Anterior cingulate cortex (tissue), 58 donors: ENCODE results near the gene GRM5.
"Not testable (repeated sequence)": the region's sequence is repeated elsewhere in the genome, so short reads cannot be mapped to it uniquely, and the experiment has no call there.

Experiments used
- DNase-seq, 58 donors: peaks; one replicate each; lab custom pipeline; 2025; lab: John Stamatoyannopoulos, UW

The GRM5 gene

DNA sequence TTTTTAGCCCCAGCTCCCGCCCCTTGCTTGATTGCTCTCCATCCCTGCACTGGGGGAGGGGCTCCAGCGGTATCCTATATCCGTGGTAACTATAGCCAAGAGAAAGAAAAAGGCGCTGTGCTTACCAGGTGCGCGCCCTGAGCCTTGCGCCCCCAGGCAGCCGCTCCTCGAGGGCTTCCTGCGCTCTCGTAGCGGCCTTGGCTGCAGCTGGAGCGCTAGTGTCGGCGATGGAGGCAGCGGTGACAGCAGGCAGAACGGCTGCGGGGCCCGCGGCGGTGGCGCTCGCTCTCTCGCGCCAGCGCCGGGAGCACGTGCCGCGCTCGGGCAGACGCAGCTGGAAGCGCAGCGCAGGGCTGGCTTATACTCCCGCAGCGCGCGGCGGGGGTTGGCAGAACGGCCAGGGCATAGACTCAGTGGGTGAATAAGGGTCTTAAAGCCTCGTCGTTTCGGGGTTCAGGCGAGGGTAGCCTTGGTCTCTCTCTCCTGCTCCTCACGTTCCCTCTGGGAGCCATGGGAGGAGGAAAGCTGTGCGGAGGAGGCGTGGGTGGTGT lies at the start of gene GRM5:
GRM5 (minus strand) TSS at position 332 of the 551 bp plus-strand sequence. CDS start 18,110 bp downstream, outside the sequence.
- DNase-seq: peak in 28 of 58 donors; percentile 3 to 78 (median 26)

DNA sequence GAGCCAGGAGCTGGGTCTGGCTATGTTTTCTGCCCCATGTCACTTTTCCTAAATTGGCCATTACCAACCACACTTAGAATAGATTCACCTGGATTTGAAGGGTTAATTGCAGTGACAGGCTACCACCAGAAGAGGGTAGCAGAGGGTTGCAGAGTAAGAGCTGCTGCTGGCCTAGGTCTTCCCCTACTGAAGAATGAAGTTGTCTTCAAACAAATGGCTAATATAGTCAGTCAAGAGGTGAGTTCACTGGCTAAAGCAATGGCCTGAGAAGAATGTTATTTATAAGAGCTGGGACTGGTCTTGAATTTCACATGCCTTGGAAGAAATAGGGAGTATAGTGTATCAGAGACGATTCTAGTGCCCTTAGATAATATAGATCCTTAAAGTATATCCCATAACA lies 32.2 kb upstream of the GRM5 start:
- peak in 8 of 58 donors; percentile 0 to 3 (median 2) for DNase-seq

DNA sequence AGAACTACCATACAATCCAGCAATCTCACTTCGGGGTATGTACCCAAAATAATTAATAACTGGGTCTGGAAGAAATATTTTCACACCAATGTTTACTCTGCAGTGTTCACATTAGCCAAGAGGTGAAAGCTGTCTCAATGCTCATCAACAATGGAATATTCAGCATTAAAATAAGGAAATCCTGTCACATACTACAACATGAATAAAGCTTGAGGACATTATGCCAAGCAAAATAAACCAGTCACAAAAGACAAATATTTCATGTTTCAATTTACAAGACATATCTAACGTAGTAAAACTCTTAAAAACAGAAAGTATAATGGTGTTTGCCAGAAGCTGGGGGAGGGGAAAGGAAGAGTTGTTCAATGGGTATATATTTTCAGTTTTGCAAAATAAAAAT lies 28.0 kb upstream of the GRM5 start:
- DNase-seq: not testable (repeated sequence)

DNA sequence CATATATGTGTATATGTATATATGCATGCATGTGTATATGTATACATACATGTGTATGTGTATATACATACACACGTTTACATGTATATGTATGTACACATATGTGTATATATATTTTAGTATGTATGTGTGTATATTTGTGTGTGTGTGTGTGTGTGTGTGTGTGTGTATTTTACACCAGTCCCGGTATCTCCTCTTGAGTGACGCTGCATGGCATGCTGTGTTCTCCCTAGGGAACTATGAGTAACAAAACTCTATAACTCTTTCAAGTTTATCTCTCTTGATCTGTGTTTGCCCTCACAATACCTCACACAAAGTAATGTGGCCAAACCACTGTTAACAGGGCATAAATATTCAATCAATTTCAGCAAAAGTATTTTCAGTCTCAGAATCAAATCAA lies 19.2 kb upstream of the GRM5 start:
- not testable (repeated sequence) for DNase-seq

DNA sequence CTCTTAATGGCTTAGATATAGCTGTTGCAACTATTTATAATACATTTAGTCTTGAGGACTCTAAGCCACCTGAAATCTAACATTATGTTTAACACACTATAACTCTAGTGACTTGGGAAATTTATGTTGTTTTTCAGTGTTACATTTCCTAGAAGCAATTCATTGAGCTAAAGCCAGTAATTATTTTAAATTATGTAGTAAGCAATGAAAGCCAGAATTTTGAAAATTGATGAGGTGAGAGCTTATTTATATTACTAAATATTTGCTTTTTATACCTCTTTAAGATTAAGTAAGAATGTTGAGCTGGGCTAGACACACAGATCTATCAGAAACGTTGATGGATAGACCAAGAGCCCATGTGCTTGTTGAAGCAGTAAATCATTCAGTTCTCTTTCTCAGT lies 5.1 kb upstream of the GRM5 start:
- not testable (repeated sequence) for DNase-seq

DNA sequence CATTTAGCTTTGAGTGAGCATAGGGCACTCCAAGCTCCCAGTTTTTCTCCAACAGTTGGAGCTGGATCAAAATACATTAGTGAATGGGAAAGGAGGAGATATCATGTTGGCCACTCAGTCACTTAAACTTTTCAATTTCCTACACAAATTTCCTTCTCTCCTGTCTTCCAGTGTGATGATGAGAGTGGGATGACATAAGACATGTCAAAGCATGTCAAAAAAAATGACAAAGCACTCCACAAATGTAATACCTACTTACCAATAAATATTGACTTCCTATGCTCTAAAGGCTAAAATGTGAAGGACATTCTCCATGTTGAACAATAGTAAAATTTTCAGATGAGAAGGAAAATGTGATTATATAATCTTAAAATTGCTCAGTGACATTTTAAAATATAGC lies 1.5 kb upstream of the GRM5 start:
- DNase-seq: no peak

DNA sequence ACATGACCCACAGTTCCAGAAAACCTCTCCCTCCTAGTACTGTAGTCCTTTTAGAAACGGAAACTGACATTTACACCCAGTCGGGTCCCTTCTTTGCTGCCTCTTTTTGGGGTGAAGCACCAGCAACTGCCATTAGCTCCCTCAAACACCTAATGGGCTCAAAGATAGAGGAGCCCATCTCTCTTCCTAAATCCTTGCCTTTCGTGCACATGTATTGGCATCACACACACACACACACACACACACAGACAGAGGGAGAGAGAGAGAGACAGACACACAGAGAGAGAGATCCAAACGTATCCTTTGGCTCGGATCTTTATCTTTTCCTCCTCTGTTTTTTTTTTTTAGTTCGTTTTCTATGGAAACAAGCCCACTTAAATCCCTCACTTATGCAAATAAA lies 716 bp downstream of the GRM5 start:
- peak in 4 of 58 donors; percentile 0 to 14 (median 8) for DNase-seq

DNA sequence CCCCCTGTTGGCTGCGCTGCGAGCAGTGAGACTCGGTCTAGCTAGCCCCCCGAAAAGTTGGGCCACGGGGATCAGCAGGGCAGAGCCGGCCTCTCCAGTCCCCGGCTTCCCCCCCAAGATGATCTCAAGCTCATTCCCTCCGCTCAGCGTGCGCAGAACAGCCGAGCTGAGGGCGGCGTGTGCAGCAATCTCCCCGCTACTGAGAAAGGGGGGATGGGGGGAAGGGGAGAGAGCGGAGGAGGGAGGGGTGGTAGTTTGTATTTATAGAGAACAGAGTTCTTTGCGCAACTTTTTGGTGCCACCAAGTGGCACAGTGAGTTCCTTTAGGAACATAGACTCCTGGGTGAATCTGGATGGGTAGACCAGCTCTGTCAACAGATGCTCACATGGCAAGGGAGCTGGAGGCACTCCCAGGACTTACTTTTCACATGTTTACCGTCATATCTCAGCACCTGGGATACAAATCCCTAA lies 2.3 kb downstream of the GRM5 start:
- DNase-seq: peak in 32 of 58 donors; percentile 1 to 70 (median 32)

DNA sequence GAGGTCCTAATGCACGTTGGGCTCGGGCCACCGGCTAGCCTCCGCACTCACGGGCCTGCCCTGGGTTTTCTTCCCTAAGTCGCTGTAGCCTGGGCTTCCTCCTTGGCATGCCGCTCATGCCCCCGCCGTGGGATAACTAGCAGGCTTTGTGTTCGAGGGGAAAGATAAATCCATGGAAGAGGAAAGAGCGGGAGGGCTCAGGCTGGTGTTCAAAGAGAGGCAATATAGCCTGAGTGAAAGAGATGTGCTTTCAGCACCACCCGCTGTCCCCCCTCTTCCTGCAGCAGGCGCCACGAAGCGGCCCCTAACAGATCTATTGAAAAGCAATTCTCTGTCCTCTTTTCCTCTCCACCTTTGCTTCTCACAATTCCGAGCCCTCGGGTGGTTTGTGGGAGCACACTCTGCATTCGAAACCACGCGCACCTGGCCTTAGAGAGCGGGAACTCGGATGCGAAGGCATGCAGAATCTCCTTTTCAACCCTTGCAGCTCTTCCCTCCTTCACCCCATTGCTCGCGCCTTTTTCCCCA lies 2.9 kb downstream of the GRM5 start:
- DNase-seq: peak in 22 of 58 donors; percentile 1 to 61 (median 18)

DNA sequence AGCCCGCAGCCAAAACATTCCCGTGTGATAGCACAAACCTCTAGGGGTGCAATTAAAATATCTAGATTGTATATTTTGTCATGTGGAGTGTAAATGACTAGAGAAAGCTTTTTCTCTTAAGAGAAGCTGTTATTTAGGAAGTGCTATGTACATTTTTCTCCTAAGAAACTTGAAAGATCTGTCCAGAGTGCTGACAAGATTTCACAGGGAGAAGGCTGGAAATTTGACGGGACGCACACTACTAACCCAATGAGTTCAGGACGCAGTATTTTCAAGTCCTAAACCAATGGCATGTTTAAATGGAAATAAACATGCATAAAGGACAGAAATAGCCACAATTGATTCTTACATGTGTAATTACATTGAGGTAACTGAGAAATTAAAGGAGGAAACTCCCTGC lies 3.9 kb downstream of the GRM5 start:
- not testable (repeated sequence) for DNase-seq

DNA sequence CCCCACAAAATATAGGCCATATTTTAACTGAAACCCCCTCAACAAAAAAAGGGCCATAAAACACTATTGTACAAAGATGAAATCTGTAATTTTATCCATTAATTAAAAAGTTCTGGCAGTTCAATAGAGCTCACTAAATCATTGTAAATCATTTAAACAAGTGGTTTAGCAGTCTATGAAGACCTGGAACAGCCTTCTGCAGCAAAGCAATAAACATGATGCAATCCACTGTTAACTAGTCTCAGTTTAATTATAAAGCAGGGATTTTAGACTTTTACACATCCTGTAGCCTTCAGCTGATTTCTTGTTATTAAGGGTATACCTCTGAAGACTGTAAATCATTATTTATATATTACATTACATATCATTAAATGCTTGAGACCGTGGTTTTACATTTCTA lies 8.4 kb downstream of the GRM5 start:
- not testable (repeated sequence) for DNase-seq

DNA sequence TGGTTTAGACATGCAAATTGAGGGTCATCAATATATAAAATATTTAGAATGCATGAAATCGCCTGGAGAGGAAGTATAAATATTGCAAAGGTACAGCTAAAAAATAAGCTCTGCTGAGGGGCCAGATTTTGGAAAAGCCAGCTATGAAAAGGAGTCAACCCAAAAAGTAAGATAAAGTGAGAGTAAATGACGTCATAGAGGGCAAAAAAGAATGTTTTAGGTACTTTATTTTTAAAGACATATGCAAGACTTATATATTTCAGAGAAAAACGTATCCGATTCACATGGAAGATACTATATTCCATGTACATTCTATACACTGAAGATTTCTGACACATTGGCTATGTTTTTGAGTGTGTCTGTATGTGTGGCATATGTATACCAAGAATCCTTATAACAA lies 13.6 kb downstream of the GRM5 start:
- no peak for DNase-seq

DNA sequence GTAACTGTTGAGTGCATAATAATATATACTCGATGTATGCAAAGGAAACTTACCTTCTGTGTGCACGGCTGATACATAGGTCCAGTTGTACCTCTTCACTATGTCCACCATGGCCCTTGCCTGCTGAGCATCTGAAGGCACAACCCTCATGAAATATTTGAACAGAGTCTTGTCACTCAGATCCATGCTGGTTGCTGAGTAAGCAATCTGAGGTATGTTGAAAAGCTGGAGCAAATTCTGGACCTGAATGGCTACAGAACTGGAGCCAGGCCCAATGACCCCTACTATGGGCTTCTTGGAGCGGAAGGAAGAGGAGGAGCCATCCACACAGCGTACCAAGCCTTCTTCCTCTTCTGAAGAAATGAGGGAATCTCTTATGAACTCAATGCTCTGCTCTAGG lies 18.6 kb downstream of the GRM5 start:
- DNase-seq: not testable (repeated sequence)

DNA sequence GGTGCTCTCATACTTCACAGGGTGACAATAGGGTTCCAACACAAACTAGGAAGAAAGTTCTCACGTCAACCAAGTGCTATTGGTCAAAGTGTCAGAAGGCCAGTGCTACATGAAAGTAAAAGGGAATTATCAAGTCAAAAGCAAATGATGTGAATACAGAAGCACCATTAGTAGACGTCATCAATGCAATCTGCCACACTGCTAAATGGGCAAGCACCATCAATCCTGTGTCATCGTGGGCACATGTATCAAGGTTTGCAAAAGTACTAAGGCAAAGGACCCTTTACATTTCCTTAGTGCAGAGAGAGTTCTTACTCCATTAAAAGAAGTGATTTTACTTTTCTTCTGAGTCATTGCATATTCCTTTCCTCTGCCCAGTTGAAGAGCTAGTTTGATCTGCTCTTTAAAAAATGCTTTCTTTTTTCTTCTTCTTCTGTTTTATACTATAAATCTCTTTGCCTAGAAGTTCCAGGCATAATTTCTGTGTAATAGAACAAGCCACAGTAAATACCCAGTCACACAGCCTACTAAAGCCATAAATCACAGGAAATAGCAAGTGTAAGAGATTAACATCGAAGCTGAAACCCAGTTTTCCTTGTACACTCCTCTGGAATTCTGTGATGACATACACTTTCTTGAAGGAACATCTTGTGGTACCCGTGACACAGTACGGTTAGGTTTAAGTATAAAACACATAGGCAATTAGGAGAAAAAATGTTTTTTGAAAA lies 21.8 kb downstream of the GRM5 start:
- not testable (repeated sequence) for DNase-seq

DNA sequence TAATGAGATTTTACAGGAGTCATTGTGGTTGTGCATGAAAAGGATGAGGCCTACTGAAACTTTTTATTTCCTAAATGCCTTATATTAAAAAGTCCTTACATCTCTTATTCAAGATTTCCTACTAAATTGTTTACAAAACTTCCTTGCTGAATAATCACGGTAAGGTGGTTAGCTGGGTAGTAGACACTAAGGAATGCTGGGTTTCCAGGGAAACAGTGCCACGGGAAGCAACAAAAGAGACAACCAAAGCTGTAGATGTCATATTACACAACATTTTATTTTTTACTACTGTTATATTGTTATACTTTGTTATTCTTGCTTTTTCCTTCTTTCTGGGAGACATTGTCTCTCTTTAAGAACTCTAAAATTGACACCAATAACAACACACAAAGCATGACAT lies 36.1 kb downstream of the GRM5 start:
- DNase-seq: not testable (repeated sequence)

DNA sequence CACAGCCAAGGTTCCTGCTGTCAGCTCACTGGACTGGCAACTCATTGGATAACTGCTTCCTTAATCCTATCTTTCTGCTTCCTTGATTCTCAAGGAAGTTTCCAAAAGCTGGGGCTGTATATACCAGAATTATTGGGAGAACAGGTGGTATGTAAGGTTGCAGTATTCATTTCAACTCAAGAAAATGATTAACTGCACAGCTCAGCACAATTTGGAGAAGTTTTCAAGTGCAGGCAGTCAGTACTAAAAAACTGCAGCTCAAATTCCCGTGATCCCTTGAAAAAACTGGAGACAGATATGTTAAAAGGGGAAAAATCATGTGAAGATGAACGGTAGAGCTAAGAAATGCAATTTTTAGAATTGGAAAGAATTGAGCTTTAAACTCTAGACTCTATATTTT lies 44.4 kb downstream of the GRM5 start:
- no peak for DNase-seq

DNA sequence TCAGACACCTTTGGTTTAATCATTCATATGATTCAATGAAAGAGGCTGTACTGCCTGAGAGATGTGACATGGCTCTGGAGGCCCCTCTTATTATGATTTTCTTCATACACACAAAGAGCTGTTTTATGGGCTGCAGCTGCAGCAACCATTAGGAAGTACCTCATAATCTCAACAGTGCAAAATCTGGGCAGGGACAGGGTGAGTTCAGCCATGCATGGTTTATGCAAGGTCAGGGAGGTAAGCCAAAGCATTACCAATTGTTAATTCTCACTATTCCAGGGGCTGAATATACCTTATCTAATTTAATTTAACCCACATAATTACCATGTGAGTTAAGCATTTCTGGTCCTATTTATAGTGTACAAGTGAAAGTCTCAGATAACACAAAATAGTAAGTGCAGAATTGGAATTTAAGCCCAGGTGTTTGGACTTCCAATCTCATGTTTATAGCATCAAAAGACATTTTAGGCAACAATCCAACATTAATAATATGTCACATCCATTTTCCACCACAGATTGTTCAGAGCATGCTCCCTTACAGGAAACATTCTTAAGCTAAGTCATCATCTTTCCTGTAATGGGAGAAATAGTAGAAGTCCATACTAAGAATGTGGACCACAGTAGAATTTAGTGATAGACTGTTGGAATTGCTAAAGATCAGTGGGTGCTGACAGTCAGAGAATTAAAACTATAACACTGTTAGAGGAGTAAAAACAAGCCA lies 45.8 kb downstream of the GRM5 start:
- DNase-seq: not testable (repeated sequence)

DNA sequence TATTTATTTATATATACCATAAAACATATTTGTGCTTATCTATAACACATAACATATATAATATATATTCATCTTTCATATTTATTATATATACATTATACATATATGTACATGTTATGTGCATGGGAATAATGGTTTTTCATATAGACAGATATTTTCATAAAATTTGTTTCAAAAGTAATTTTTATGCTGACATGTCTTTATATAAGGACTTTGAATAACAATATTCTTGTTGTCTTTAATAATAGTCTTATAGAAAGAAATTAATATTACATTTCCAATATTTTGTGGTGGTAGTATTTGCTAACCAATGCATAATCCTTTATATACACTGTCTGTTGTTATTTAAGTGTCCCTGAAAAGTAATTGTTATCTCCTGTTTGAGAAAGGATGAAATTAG lies 49.6 kb downstream of the GRM5 start:
- no peak for DNase-seq

DNA sequence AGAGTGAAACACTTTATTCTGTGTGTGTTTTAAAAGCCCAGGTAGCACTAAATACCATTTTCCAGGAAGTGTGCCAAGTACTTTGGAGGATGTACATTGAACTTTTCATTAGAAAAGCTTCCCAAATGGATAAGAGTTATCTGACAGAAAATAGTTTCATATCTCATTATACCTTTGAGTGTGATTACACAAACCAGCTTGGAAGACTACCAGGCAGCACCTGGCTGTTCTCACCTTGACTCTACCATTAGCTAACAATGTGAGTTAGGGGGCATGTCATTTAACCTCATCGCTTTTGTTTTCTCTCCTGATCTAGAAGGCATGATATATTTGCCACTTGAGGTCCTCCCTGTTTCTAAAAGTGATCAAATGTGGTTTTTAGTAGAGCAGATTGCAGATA lies 50.2 kb downstream of the GRM5 start:
- no peak for DNase-seq

DNA sequence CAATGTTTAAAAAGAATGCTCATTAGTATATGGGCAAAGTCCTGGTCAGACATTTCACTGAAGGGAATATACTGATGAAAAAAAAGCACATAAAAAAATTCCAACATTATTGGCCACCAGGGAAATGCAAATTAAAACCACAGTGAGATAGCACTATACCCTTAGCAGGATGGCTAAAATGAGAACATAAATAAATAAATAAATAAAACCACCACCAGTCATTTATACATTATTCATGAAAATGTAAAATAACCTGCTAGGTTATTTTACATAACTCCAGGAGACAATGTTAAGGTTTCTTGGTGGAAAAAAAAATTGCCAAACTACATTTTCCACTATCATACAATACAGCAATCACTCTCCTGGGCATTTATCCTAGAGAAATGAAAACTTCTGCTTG lies 64.9 kb downstream of the GRM5 start:
- DNase-seq: not testable (repeated sequence)

DNA sequence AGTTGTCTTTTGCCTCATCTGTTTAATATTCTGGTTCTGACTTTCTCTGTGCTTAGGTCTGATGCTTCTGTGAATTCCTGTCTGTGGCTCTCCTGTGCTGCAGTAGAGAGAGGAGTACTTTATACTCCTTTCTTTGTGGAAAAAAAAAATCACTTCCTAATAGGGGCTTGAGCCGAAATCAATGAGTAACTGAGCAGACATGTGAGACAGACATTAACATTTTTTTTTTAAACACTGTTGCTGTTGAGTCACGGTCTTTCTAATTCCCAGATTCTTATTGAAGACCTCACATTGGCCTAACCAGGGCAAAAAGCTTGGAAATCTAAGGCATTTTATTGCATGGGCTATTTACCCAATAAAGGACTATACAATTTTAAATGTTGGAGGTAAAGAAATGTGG lies 86.1 kb downstream of the GRM5 start:
- no peak for DNase-seq
